Endothelial cell of umbilical vein (primary cell): ENCODE measurements around the gene AP5S1.

Experiments used
- CTCF ChIP-seq, 2 donors: IDR thresholded peaks; 1 replicate in 1 of 2; 2 replicates in 1 of 2; pipeline ENCODE4 v1.5.1; 2011; ENCODE audit warnings: low read length in 2 of 2, mild to moderate bottlenecking in 2 of 2, moderate library complexity in 2 of 2, control low read depth in 1 of 2, inconsistent platforms in 1 of 2, low read depth in 1 of 2; ENCODE audit not compliant: insufficient read depth in 1 of 2; ENCODE audit errors: extremely low read depth in 1 of 2
- POLR2AphosphoS5 ChIP-seq: IDR thresholded peaks from 2 replicates; pipeline ENCODE4 v1.6.1; 2012; ENCODE audit warnings: low read depth, mild to moderate bottlenecking, control low read depth, low read length, moderate library complexity; ENCODE audit not compliant: insufficient read depth

GRCh38 chr20:3861191-3861590, 40.8 kb downstream of the AP5S1 start:
- TF ChIP-seq CTCF (IDR thresholded peaks at IDR 0.05; ENCODE audit: extremely low read depth in 1 of 2, insufficient read depth in 1 of 2, low read depth in 1 of 2, low read length in 2 of 2) = no peak
- no peak for TF ChIP-seq POLR2AphosphoS5
